HPDE6-E6E7 (cell line): ENCODE results near the gene U2SURP.

Experiments
- DNase-seq: peaks from one replicate; pipeline ENCODE4 v3.0.0; 2011; ENCODE audit warnings: missing footprints; ENCODE audit errors: extremely low spot score

U2SURP gene

DNA sequence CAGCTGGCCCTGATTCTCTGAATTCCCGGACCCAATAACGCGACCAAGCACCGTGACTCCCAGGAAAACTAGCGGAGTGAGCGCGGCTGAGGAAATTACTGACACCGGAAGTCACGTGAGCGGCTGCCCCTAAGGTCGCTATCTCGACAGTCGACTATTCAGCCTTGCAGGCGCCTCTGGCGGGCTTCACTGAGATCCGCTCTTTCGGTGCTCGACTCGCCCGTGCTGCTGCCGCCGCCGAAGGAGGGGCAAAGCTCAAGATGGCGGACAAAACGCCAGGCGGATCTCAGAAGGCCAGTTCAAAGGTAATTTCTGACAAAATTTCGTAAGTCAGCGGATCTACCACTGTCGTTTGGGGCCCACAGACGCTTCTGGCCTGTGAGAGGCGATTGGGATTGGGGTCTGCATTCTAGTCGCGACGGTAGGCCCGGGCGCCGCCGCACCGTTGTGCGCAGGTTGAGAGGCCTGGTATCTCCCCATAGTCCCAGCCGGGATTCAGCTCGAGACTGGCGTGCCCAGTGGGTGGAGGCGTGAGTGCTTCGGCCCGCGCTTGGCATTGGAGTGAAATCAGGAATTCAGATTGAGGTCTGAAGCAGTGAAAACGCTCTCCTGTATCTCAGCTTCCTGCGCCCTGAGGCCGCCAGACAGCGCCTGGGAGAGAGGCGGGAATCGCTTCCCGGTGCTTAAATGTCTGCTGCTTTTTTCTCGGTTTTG lies at the start of gene U2SURP:
Gene U2SURP (plus strand): TSS at position 202 of the 714 bp plus-strand sequence. CDS start 59 bp downstream, at position 261.
- DNase-seq = peak; percentile 96

DNA sequence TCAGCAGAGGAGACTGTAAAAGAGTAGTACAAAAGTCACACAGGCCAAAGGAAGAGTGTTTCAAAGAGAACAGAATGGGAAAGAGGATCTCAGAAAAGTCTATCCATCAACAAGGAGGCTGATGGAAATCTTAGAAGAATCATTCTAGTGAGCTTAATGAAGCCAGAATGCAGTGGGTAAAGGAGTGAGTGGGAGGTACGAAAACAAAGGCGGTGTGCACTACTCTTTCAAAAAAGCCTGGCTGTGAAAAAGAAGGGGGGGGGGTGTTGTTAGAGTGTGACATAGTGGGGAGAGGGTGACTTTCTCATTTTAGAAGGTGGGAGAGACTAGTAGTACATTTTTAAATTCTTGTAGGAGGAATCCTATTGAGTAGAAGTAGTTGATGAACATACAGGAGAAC lies 49.6 kb upstream of the U2SURP start:
- no peak for DNase-seq

DNA sequence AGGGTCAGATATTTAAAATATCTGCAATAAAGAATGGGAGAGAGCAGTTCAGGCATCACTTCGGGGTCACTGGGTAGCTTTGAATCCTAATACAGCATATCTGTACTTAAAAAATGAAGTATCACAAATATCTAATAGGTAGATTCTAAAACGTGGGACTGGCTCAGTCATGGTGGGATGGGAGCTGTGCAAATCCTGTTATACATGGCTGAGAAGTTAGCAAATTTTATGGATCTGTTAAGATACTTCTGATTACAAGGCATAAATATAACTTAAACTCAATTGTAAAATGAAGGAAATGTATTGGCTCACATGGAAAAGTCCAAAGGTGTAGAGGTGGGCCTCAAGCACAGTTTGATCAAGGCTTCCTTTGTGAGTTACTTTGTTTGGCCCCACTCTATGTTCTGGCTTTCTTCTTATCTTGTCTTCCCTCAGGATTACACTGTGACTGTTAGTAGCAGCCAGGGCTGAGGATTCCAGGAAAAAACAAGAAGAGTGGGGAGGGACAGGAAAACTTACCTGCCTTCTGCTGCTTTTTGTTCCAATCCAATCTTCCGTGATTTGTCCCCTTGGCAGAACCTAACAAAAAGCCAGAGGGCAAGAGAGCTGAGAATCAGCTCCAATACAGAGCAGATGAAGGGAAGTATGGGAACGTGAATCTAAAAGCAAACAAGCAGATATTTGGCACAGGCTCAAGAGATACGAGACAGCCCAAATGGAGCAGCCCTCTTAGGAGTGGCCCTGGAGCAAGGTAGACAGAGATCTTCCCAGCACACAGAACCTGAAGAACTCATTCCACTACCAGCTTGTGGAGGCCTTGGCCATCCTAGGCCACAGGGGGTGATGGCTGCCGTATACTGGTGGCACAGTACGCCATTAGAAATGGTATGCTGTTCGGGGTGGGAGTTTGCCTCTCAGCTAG lies 48.8 kb upstream of the U2SURP start:
- DNase-seq = no peak

DNA sequence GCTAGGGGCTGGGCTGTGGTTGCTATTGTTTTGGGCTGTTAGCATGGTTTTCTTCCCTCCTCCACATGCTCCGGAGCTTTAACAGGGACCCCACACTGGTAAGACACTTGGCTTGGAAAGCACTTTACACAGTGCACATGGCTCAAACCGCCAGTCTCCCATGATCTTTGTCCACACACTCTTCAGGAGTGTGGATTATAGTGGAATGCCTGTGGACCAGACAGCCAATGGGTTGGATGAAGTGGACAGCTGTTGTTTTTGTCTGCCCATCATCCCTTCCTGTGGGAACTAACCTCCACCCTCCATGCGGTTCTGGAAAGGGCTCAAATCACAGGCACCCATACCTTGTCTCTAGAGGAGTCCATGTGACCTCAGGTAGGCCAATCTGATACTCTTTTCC lies 47.9 kb upstream of the U2SURP start:
- DNase-seq = no peak

DNA sequence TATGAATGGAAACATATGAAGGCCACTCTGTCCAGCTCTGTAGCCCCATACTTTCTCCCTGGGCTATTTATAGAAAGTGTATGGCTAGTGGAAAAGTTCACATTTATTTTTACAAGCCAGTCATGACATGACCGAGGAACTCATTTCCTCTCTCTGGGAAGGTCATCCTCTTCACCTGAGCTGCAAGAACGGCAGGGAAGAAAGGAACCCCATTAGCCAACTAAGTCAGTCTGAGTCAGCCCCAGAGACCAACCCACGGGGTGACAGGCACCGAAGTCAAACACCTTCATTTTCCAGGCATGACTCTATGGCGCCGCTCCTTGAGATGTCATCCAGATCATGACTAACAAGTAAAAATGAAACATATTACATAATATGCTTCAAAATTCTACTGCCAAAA lies 42.7 kb upstream of the U2SURP start:
- DNase-seq = peak; percentile 91

DNA sequence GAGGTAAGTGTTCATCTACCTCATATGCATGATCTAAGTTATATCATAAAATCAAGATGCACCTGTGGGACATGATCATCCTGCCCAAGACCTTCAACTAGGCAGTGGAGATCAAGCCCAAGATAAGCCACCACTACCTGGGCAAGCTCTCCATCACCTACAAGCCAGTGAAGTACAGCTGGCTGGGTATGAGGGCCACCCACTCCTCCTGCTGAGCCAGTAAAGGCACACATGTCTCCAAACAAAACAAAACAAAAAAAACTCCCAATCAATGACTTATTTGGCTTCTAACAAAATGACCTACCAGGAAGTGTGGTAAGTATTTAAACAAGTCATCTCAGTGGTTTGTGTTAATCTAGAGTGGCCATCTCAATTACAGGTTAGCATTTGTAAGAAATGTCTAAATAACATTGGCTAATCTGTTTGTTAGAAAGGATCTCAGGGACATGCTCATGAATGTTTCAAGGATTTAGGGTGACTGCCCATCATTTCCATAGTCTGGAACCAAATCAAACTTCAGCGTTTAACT lies 41.0 kb upstream of the U2SURP start:
- no peak for DNase-seq

DNA sequence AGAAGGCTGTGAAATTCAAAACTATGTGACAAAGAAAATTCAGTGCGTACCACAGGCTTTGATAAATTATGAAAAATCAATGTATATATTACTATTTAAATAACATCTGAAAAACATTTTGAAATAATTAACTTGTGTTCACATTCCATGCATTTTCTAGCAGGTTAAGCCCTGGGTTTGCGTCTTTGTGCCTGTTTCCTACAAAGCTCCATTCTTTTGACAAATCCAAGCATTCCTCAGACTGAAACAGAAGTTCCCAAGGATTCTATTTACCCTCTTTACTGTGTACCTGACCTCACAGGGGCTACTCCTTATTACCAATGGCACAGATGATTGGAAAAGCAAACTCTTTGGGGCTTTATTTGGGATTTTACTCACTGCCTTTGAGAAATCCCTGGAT lies 39.8 kb upstream of the U2SURP start:
- no peak for DNase-seq

DNA sequence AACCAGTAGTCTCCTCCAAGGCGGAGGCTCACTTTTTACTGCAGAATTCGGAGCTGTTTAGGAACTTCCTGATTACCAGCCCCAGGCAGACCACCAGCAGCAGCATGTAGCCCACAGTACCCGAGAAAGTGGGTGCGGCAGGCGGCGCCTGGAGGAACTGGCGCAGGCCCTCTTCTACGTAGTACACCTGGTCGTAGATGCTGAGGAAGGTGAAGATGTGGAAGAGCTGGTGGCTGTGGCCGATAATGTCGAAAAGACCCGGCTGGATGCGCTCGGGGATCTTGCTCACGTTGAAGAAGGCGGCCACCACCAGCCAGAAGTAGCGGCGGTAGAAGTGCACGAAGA lies 39.2 kb upstream of the U2SURP start:
- DNase-seq = no peak

DNA sequence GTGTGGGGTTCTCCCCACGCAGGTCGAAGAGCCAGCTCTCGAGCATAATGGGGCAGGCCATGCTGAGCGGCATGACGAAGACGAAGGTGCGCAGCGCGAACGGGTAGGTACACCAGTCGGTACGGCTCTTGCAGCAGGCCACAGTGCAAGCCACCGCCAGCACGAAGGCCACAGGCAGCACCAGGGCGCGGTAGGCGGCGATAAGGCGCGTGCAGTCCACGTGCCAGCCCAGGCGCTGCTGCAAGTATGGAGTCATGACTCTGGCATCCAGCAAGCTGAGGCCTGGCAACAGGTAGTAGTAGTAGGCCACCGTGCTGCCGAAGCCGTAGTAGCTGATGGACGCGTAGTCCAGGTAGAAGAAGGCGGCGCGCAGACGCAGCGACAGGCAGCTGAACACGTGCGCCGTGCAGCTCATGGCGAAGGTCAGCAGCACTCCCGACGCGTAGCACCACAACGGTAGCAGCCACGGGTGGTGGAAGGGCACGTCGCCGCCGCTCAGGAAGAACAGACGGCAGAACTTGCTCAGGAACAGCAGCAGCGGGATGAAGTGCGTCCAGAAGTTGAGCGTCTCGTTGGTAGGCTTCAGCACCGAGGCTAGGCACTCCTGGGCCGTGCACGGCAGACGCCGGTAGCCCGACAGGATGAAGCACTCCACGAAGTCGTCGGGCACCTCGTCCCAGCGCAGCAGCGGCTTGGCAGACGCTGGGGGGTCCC lies 38.7 kb upstream of the U2SURP start:
- DNase-seq = no peak

DNA sequence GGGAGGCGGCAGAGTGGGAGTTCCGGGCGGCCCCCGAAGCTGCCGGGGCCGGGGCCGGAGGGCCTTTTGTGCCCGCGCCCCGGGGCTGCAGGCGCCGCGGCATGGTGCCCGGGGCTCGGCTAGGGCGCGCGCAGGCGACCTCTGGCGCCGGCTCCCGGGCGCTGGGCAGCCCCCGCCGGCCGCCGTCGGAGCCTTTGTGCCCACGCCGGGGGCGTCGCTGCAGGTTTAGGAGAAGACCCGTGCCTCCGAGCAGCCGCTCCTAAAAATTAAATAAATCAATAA lies 38.2 kb upstream of the U2SURP start:
- DNase-seq = no peak

DNA sequence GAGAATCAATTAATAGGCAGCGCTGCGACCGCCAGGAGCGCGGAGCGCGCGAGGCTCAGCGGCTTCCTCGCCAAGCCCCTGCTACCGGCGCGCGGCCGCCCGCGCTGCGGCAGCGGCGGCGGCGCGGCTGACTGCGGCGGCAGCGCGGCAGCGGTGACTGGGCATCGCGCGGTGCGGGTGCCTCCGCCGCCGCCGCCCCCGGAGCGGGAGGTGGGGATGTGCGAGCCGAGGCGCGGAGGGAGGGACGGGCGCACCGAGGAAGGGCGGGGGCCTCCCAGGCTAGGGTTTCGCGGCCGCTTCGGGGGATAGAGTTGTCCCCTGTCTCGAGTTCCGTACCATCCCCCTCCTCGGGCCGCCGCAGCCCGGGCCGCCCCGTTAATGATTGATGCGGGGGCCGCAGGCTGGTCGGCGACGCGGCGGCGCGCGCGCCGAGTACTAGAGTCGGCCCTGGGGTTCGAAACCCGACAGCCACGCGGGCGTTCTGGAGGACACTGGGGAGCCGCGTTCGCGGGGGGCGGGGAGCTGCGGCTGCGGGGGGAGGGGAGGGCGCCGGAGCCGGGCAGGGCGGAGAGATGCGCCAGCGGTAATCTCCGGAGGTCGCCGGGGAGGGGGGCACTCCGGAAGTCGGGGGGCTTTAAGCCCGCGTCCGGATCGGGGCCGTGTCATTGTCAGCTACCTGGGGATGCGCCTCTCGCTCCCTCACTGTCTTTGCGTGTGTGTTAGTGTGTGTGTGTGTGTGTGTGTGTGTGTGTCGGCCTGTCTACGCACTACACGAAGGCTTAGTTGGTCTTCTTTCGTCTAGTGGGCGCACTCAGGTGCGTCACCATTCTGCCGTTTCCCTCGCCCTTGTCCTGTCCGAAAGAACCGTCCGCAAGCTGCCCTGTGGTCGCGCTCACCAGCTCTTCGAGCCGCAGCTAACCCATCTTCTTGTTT lies 37.6 kb upstream of the U2SURP start, which contains the start of gene PAQR9:
Gene PAQR9 (minus strand): TSS at position 159 of the 933 bp plus-strand sequence. CDS start 338 bp downstream, outside the sequence.
- peak; percentile 12 for DNase-seq

DNA sequence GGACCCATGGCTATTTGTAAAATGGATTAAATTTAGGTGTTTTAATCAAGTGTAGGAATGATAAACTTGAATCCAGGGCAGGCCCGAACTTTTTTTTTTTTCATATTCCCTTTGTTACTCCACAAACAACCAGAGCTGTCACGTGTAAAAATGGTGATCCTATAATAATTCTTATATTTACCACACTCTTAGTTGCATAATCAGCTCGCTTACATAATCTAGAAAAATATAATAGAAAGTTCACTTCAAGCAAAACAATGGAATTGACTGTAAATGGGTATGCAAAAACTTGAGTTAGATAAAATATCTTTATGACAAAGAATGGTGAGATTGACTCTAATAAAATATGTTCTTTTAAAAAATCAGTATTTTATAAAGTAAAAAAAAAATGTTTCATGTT lies 35.8 kb upstream of the U2SURP start:
- DNase-seq = no peak

DNA sequence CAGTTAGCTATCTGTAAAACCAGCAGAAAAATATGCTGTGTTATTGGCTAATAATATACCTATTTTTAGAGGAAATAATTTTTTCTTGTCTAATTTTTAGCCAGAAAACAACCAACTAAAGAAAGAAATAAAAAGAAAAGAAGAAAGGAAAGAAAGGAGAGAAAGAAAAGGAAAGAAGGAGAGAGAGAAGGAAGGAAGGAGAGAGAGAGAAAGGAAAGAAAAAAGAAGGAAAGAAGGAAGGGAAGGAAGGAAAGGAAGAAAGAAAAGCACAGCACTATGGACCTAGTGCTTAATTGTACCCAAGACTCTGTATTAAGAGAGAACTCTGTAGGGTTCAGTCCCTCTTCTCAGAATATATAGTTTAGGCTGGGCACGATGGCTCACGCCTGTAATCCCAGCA lies 34.6 kb upstream of the U2SURP start:
- no peak for DNase-seq

DNA sequence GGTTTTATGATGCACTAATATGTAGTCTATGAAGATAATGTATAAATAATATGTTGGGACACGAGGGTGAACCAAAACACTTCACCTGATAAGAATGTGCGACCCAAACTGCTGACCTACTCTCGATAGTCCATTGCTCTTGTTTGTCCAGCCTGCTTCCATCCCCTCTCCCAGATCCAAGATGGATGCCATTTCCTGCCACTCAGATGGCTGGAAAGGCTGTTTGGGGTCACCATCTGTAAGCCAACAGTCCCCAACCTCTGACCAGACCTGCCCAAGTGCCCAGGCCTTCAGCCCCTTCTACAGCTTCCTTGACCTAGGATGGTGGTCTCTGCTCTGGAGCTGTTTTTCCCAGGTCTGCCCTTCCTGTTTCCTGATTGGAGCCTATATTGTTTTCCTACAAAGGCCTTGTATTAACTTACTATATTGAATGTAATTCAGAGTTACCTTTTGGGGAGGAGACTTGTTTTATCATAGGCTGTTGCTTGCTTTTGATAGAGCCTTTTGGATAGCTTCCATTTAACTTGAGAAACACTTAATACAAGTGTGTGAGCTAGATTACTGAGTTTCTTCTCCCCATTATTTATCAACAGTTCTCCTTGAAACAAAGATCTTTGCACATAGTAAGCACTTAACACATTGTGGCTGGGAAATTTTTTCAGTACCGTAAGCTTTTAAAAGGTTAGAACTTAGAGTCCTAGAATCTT lies 32.9 kb upstream of the U2SURP start:
- no peak for DNase-seq

DNA sequence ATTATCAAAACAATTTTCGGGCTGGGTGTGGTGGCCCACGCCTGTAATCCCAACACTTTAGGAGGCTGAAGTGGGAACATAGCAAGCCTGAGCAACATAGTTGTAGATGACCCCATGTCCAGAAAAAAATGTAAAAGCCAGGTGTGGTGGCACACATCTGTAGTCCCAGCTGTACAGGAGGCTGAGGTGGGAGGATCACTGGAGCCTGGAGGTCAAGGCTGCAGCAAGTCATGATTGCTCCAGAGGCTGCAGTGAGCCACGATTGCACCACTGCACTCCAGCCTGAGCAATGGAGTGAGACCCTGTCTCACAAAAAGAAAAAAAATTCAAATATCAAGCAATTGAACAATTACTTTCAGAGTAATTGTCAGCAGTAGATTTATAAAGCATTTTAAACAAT lies 29.9 kb upstream of the U2SURP start:
- DNase-seq = no peak

DNA sequence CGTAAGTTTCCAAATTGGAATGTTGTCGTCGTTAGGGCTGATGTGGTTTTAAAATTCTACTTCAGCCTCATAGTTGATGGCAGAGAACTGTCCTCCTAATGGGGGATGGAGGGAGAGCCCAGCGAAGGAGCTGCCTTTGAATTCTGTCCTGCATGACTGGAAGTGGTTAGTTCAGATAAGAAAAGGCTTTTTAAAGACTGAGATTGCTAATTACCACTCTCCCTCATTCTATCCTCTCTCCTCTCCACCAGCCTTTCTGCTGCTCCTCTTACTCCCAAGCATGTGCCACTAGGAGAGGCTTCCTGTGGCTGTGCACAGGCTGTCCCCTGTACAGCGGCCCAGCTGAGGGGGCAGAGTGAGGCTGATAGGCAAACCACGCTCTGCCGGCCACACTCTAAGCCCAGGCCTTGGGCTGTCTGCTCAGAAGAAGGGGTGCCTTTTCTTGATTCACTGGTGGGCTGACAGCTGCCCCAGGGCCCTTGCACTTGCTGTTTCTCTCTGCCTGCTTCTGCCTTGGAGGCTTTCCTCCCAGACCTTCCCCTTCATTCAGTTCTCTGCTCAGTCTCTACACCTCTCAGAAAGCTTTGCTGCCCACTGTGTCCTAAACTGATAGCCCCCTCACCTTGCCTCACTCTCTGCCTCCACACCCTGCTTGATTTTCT lies 29.1 kb upstream of the U2SURP start:
- no peak for DNase-seq

DNA sequence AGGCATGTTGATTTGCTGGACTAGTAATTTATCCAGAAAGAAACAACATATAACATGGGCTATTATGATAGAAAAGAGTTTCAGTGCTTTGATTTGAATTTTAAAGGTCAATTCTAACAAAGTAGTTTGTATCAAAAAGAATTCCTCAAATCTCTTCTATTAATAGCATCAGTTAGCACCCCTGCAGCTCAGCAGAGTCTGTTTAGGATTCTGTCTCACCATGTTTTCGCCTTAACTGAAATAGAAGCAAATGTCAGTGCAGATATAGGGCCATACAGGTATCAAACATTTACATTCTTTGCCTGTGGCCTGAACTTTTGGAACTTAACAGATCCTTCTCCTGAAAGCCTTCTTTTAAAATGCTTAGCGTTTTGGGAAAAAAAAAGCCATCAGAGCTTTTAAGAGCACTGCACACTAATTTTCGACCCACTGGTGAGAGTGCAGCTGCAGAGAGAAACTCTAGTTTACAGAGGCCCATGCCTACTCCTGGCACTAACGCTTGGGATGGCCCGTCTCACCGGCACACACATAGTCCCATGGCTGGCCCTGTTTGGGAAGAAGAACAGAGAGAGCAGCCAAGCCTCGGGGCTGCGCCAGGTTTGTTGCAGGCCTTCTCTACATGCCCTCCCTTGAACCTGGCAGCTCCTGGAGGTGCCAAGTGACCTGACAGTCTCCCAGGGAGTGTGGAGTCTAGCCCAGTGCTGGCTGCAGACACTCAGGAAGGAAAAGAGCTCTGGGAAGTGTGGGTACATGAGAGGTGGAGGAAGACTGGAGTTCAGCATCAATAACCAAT lies 28.0 kb upstream of the U2SURP start:
- no peak for DNase-seq

DNA sequence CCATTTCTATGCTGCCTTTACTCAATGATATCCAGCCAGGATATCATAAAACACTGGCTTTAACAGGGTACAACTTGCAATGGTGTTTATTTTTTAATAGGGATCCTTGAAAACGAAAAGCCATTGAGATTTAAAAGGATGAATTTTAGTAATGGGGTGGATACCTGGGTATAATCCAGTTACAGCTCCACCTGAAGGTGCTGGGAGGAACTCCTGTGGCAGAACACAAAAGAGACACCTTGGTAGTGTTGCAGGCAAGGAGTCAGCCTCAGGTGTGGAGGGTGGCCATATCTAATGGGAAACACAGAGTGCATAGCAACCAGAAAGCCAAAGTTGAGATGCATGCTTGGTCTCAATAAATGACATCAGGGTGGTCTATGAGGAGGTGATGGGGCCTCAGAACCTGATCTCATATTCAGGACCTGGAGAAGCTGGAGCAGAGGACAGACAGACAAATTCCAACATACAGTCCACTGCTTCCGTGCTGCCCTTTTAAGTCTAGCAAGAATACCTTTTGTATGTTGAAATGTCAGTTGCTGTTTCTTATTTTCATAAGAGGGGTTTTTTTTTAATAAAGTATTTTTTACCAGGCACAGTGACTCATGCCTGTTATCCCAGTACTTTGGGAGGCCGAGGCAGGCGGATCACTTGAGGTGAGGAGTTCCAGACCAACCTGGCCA lies 25.9 kb upstream of the U2SURP start:
- DNase-seq = peak; percentile 21
